Measurements from ENCODE around the gene PDCD1.

DNA sequence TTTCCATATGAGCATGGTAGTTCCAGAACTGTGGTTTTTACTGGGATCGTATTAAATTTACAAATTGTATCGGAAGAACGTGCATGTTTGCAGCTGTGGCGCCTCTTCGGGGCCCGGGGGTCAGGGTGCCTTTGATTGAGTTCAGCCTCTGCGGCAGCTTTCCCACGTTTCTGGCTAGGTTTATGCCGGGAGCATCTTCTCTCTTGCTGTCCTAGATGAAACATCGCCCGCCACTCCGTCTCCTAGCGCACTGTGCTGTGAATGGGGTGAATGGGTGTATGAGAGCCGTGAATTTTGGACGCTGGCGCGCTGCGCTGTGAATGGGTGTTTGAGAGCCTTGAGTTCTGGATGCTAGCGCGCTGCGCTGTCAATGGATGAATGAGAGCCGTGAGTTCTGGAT, 12.3 kb downstream of the PDCD1 start:
- TF ChIP-seq CTCF (IDR thresholded peaks at IDR 0.05) (no peak), POLR2A (IDR thresholded peaks at IDR 0.05) (no peak)
